NCI-H187 (cell line): ENCODE measurements around the gene FASLG.
"Not testable (repeated sequence)": the region's sequence is repeated elsewhere in the genome, so short reads cannot be mapped to it uniquely, and the experiment has no call there.

ENCODE experiments used
- DNase-seq, 2 experiments: peaks; one replicate each; lab custom pipeline; 2025; lab: John Stamatoyannopoulos, UW

FASLG gene

GRCh38 chr1:172680733-172681275 is 21.9 kb downstream of the FASLG start:
- DNase-seq = no peak

- no peak for DNase-seq
Measured at GRCh38 chr1:172682812-172683211, 23.9 kb downstream of the FASLG start.

- DNase-seq = no peak
Measured at GRCh38 chr1:172686143-172686542, 27.2 kb downstream of the FASLG start.

DNA sequence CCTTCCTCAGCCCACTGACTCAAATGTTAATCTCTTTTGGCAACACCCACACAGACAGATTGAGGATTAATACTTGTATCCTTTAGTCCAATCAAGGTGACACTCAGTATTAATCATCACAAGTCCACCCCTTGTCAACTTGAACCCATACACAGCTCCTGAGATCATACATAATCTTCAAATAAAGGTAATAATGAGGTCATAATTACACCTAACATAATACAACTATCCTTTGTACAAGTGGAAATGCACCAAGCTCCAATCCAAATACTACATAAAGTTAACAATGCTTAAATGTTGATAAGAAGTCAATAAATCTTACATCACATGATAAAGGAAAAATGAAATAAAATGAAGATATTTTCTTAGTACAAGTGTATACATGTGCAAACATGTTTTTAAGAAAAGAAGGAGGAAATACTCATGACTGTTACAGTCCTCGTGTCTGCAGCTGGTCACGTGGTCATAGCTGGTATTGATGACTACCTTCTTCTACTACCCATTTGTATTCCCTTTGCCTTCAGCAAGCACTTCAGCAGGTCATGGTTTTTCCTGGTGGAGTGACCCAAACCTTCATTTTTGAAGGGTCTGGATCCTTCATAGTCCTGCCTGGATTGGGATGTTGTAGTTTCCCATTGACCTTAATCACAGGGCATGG is 29.7 kb downstream of the FASLG start:
- DNase-seq = not testable (repeated sequence)

DNA sequence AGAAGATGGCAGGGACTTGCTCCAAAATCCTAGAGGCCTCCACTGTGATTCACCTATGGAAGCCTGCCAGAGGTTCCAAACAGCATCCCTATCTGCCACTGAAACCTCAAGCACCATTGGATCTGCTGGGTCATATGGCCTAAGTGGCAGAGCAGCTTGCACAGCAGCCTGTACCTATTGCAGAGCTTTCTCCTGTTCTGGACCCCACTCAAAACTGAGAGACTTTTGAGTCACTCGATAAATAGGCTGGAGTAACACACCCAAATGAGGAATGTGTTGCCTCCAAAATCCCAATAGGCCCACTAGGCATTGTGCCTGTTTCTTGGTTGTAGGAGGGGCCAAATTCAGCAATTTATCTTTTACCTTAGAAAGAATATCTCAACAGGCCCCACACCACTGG is 32.0 kb downstream of the FASLG start:
- not testable (repeated sequence) for DNase-seq

- DNase-seq = no peak
Measured at GRCh38 chr1:172697534-172698002, 38.7 kb downstream of the FASLG start.

- DNase-seq = no peak
Measured at GRCh38 chr1:172698224-172698623, 39.3 kb downstream of the FASLG start.

GRCh38 chr1:172699111-172699510 is 40.2 kb downstream of the FASLG start:
- no peak for DNase-seq

- DNase-seq = no peak
Measured at GRCh38 chr1:172699695-172700227, 40.9 kb downstream of the FASLG start.

GRCh38 chr1:172700556-172700955 is 41.7 kb downstream of the FASLG start:
- DNase-seq = no peak

GRCh38 chr1:172704001-172704400 is 45.1 kb downstream of the FASLG start:
- no peak for DNase-seq

DNA sequence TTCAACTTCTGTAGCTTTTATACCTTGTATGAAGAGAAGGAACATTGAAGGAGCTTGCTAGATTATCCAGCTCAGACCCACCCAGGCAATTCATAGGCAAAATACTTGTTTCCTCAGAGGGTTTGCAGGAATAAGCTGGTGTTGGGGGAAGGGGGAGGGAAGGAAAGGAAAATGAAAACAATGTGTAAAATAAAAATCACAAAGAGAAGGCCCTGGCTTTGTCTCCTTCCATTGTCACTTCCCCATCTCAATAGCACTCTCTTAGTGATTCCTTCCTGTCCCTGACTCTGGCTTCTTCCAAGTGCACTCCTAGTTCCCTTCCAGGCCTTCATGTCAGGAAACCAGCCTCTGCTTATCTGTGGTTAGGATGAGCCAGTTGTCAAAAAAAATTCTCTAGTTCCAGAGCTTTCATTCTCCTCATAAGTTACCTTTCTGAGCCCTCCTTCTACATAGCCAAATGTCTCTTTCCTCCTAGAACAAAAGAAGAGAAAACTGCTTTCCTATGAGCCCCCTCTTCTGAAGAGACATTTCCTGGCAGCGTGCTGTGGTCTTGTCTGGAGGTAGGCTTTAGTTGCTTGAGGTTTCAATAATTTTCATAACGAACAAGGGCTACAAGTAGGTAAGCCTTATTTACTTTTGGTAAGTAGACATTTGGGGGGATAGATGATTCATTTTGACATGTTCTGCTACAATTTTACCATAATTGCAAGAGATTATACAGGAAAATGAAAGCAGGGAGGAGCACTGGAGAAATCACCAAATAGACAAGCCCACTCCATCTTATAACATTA is 45.7 kb downstream of the FASLG start:
- DNase-seq = no peak

DNA sequence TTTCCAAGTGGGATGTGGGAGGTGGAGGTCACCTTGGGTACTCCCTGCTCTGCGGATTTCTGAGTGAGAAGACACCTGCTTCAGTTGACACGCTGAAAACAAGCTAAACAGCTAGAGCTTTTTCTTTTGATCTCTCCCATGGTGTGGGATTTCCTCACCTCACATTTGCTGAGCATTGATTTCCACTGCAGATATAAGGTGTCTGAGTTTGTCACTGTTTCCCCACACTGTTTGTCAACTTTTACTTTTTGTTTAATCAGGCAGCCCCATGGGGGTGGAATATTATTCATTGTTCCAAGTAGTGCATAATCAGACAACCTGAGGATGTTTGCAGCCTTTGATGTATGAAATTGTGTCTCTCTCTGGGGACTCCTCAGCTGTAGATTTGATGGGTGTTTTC is 49.5 kb downstream of the FASLG start:
- no peak for DNase-seq

DNA sequence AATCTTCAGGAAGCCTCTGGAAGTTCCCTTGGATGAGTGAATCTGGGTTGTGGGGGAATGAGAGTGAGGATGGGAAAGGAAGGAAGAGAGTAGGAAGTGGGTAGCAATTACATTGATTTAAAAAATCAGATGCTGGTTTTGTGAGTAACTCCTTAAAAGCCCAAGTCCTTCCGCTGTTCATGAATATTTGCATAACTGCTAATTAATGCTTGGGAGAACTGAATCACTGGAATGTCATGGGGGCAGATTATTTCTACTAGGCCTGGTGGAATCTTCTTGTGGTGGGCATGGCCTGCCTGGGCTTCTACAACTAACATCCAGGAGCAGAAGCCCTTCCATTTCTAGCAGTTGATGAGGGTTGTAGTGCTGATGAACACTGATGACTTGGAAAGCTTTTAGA is 52.7 kb downstream of the FASLG start:
- no peak for DNase-seq

GRCh38 chr1:172713466-172713865 is 54.6 kb downstream of the FASLG start:
- no peak for DNase-seq
